SU-DHL-6 (cell line): ENCODE data around the gene HOXC12.

Source experiments
- H2AFZ ChIP-seq: fragments of 200-600 bp; sonication (generic); 2 replicates; pipeline ENCODE4 v1.6.1; 2014; ENCODE audit warnings: low read depth, mild to moderate bottlenecking, moderate library complexity, mixed read lengths, antibody characterized with exemption, low read length; ENCODE audit not compliant: severe bottlenecking
- H3F3A ChIP-seq: fragments of 200-600 bp; shearing (Covaris generic); 2 replicates; pipeline ENCODE4 v1.6.0; 2016; ENCODE audit warnings: antibody characterized with exemption, mild to moderate bottlenecking; ENCODE audit not compliant: insufficient read depth
- H3K27ac ChIP-seq: fragments of 200-600 bp; sonication (generic); 2 replicates; pipeline ENCODE4 v1.5.1; 2016; ENCODE audit warnings: low read depth, mild to moderate bottlenecking, low read length, moderate library complexity, mixed read lengths
- H3K27me3 ChIP-seq: fragments of 200-600 bp; sonication (generic), shearing (Covaris generic); 2 replicates; pipeline ENCODE4 v1.6.0; 2014; ENCODE audit warnings: mild to moderate bottlenecking, low read length
- H3K36me3 ChIP-seq: fragments of 200-600 bp; sonication (generic); 2 replicates; pipeline ENCODE4 v1.6.1; 2014; ENCODE audit warnings: mild to moderate bottlenecking, low read length, mixed read lengths
- H3K4me2 ChIP-seq: fragments of 300-600, 200-600 bp; shearing (Covaris generic), sonication (generic); 2 replicates; pipeline ENCODE4 v1.6.0; 2014; ENCODE audit warnings: low read length, low read depth, mild to moderate bottlenecking; ENCODE audit not compliant: poor library complexity, severe bottlenecking
- H3K4me3 ChIP-seq: fragments of 200-600 bp; sonication (generic); 2 replicates; pipeline ENCODE4 v1.5.1; 2014; ENCODE audit warnings: antibody characterized with exemption, low read length, mild to moderate bottlenecking, mixed read lengths; ENCODE audit not compliant: insufficient read depth, poor library complexity, severe bottlenecking
- H3K79me2 ChIP-seq: fragments of 200-600 bp; sonication (generic); 2 replicates; pipeline ENCODE4 v1.6.1; 2014; ENCODE audit warnings: mild to moderate bottlenecking, low read length, moderate library complexity; ENCODE audit not compliant: insufficient read depth
- H3K9ac ChIP-seq: fragments of 200-600 bp; sonication (generic); 2 replicates; pipeline ENCODE4 v1.7.0; 2014; ENCODE audit warnings: mild to moderate bottlenecking, low read length
- H3K9me2 ChIP-seq: fragments of 200-600 bp; sonication (generic); replicated peaks from 2 replicates; pipeline ENCODE4 v1.6.1; 2014; ENCODE audit warnings: low read length; ENCODE audit not compliant: insufficient read depth
- H3K9me3 ChIP-seq: fragments of 200-600 bp; sonication (generic); 2 replicates; pipeline ENCODE4 v1.6.1; 2014; ENCODE audit warnings: low read length, mixed read lengths; ENCODE audit not compliant: insufficient read depth
- H4K20me1 ChIP-seq: fragments of 200-600 bp; sonication (generic); 2 replicates; pipeline ENCODE4 v1.6.1; 2014; ENCODE audit warnings: low read depth, mild to moderate bottlenecking, antibody characterized with exemption, low read length, moderate library complexity, mixed read lengths
- CTCF ChIP-seq: fragments of 200-600 bp; sonication (generic); IDR thresholded peaks from one replicate; pipeline ENCODE4 v1.5.1; 2017; ENCODE audit warnings: antibody characterized with exemption, mild to moderate bottlenecking, low read length, moderate library complexity; ENCODE audit not compliant: insufficient read depth, poor library complexity, severe bottlenecking
- EZH2phosphoT487 ChIP-seq: fragments of 200-600 bp; sonication (generic), shearing (Covaris generic); conservative IDR thresholded peaks from 2 replicates; pipeline ENCODE4 v1.6.1; 2018; ENCODE audit warnings: mild to moderate bottlenecking, antibody characterized with exemption, low read length, moderate library complexity, mixed read lengths

HOXC12 gene

DNA sequence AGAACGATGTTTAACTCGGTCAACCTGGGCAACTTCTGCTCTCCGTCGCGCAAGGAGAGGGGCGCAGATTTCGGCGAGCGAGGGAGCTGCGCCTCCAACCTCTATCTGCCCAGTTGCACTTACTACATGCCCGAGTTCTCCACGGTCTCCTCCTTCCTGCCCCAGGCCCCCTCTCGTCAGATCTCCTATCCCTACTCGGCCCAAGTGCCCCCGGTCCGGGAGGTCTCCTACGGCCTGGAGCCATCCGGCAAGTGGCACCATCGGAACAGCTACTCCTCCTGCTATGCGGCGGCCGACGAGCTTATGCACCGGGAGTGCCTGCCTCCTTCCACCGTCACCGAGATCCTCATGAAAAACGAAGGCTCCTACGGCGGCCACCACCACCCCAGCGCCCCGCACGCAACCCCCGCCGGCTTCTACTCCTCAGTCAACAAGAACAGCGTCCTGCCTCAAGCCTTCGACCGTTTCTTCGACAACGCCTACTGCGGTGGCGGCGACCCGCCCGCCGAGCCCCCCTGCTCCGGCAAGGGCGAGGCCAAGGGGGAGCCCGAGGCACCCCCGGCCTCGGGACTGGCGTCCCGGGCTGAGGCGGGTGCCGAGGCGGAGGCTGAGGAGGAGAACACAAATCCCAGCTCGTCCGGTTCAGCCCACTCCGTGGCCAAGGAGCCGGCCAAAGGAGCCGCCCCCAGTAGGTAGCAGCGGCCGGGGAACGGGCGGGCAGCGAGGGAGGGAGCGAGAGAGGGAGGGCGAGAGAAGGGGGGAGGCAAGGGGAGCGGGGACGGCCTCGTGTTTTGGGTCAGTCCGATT, 18.7 kb downstream of the HOXC12 start:
- Histone ChIP-seq H3F3A (no peaks in the 10 kb centered on the region), H2AFZ (no peak overlapping the region), H3K9ac (no peak overlapping the region), H3K4me3 (no peak overlapping the region), H3K36me3 (no peaks in the 10 kb centered on the region), H3K9me3 (no peaks in the 10 kb centered on the region), H4K20me1 (no peaks in the 10 kb centered on the region), H3K9me2 (no peaks in the 10 kb centered on the region), H3K27ac (no peak overlapping the region), H3K27me3 (no peaks in the 10 kb centered on the region), H3K79me2 (no peaks in the 10 kb centered on the region), H3K4me2 (no peak overlapping the region)
- TF ChIP-seq CTCF = no peak
- no peak for TF ChIP-seq EZH2phosphoT487

DNA sequence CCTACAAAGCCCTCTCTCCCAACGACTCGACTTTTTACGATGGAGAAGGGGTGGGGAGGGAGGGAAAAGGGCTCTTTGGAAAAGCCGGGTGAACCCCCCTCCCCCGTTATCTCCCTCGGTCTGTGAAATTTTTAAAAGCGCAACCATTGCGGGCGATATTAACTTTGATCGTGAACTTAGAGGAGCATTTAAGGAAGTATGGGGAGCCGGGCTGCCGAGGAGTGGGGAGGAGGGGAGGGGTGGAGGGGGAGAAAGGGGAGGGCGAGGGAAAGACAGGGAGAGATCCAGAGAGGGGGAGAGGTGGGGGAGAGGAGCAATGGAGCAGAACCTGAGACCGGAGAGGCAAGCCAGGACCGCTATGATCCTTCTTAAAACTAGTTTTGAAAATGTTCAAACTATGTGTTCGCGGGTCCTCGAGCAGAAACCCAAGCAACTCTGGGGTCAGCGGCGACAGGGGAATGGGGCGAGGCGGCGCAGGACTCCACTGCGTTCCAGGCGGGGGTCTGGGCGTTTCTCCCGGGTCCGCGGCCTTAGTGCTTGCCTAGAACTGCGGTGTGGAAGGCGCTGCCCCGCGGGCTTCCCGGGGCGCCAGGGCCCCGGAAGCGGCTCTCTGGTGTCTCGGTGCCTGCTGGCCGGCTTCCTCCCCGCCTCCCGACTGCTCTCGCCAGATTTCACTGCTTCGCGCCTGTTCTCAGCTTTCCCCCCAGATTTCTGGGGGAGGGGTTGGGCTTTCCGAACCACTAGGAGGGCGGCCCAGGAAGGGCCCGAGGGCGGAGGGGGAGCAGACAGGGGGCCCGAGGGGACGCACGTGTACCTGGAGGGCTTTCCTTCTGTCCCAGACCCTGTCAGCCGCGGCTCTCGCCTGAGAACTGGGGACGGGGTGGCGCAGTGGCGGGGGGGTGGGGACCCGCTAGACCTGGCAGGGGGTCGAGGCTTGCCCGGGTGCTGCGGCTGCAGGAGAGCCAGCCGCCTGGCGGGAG, 19.7 kb downstream of the HOXC12 start, which contains the start of gene HOTAIR:
HOTAIR (minus strand) TSS at position 871 of the 980 bp plus-strand sequence.
- no peak within 1 kb of the TSS for H3K9ac ChIP-seq
- H3K27me3 ChIP-seq = no peaks in the 10 kb centered on the region
- H3F3A ChIP-seq = no peaks in the 10 kb centered on the region
- H3K79me2 ChIP-seq = no peaks in the 10 kb centered on the region
- H3K27ac ChIP-seq = no peak within 1 kb of the TSS
- no peak within 1 kb of the TSS for H3K4me2 ChIP-seq
- no peaks in the 10 kb centered on the region for H3K36me3 ChIP-seq
- TF ChIP-seq CTCF = no peak
- TF ChIP-seq EZH2phosphoT487 = no peak
- no peak within 1 kb of the TSS for H2AFZ ChIP-seq
- H3K9me3 ChIP-seq = no peaks in the 10 kb centered on the region
- no peaks in the 10 kb centered on the region for H4K20me1 ChIP-seq
- H3K4me3 ChIP-seq = no peak within 1 kb of the TSS
- no peaks in the 10 kb centered on the region for H3K9me2 ChIP-seq

DNA sequence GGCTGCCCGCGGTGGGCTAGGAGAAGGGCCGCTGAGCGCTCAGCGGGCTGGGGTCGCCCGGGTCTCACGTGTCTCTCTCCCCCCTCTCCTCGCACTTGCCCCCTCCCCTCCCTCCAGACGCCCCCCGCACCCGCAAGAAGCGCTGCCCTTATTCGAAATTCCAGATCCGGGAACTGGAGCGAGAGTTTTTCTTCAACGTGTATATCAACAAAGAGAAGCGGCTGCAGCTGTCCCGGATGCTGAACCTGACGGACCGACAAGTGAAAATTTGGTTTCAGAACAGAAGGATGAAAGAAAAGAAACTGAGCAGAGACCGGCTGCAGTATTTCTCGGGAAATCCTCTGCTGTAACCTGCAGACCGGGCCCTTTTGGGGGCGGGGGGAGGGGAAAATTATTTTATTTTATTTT, 20.4 kb downstream of the HOXC12 start:
- Histone ChIP-seq H3K9ac (no peak overlapping the region), H3F3A (no peaks in the 10 kb centered on the region), H3K4me3 (no peak overlapping the region), H2AFZ (no peak overlapping the region), H3K9me2 (no peaks in the 10 kb centered on the region), H3K4me2 (no peak overlapping the region), H3K27me3 (no peaks in the 10 kb centered on the region), H4K20me1 (no peaks in the 10 kb centered on the region), H3K9me3 (no peaks in the 10 kb centered on the region), H3K79me2 (no peaks in the 10 kb centered on the region), H3K27ac (no peak overlapping the region), H3K36me3 (no peaks in the 10 kb centered on the region)
- TF ChIP-seq EZH2phosphoT487 (no peak), CTCF (no peak)
